Esophagus (tissue), 2 donors: ENCODE results near the gene SNCB. TPM values are rescaled to one million over a fixed set of nuclear protein-coding genes. Genes with fewer than 3 reads are reported as not detected.

Source experiments
- H3K27ac ChIP-seq, 2 donors: one replicate each; pipeline ENCODE4 v1.5.1; 2013; ENCODE audit warnings: low read depth in 2 of 2, mild to moderate bottlenecking in 2 of 2, inconsistent platforms in 1 of 2, low read length in 1 of 2, moderate library complexity in 1 of 2
- H3K27me3 ChIP-seq, 2 donors: one replicate each; pipeline ENCODE4 v1.6.1; 2013; ENCODE audit warnings: low read length in 2 of 2, control low read depth in 1 of 2, mild to moderate bottlenecking in 1 of 2; ENCODE audit not compliant: insufficient read depth in 2 of 2, control insufficient read depth in 1 of 2
- H3K36me3 ChIP-seq, 2 donors: one replicate each; pipeline ENCODE4 v1.6.1; 2013; ENCODE audit warnings: low read length in 1 of 2; ENCODE audit not compliant: control insufficient read depth in 2 of 2, insufficient read depth in 2 of 2
- H3K4me1 ChIP-seq, 2 donors: one replicate each; pipeline ENCODE4 v1.6.1; 2013; ENCODE audit warnings: low read length in 1 of 2; ENCODE audit not compliant: control insufficient read depth in 2 of 2, insufficient read depth in 2 of 2
- H3K4me3 ChIP-seq, 2 donors: one replicate each; pipeline ENCODE4 v1.5.1; 2013; ENCODE audit warnings: low read length in 2 of 2, mild to moderate bottlenecking in 2 of 2, low read depth in 1 of 2, moderate library complexity in 1 of 2
- H3K9me3 ChIP-seq, 2 donors: one replicate each; pipeline ENCODE4 v1.6.1; 2013; ENCODE audit warnings: mild to moderate bottlenecking in 2 of 2, low read depth in 1 of 2, low read length in 1 of 2, moderate library complexity in 1 of 2; ENCODE audit not compliant: control insufficient read depth in 2 of 2, insufficient read depth in 1 of 2
- WGBS, 2 donors: extraction: QIAGEN DNeasy Blood & Tissue Kit; methylation state at CpG; one replicate each; pipeline ENCODE4 v1.1.7; 2013; 5-methylcytosine and 5-hydroxymethylcytosine counted together
- polyA plus RNA-seq, 2 donors: library from polyadenylated mRNA; stranded (reverse); fragments of 200-250 nt; gene quantifications; one replicate each; pipeline ENCODE4 v1.2.3, GENCODE V29; 2013
- donor health status: healthy with polysubstance abuse.
- donor health status: Bipolar disorder and iron deficiency.

The SNCB gene
- polyA plus RNA-seq, 2 donors: not detected

- Histone ChIP-seq H3K27ac (no peak overlapping the region), H3K36me3 (no peaks in the 10 kb centered on the region), H3K4me3 (no peak overlapping the region), H3K4me1 (no peaks in the 10 kb centered on the region), H3K9me3 (peaks cover 12 to 16% of the 10 kb centered on the region in 2 donors), H3K27me3 (no peaks in the 10 kb centered on the region)
- 89 to 90% methylated on average over 7 of the region's 7 CpGs for WGBS, 2 donors
Observed at GRCh38 chr5:176587398-176587797, 42.9 kb downstream of the SNCB start.

- H3K4me1 ChIP-seq: no peaks in the 10 kb centered on the region
- no peaks in the 10 kb centered on the region for H3K36me3 ChIP-seq
- no peak overlapping the region for H3K27ac ChIP-seq
- 80% methylated on average over 4 of the region's 4 CpGs for WGBS, 2 donors
- peaks cover 12% of the 10 kb centered on the region in 2 donors for H3K9me3 ChIP-seq
- no peaks in the 10 kb centered on the region for H3K27me3 ChIP-seq
- no peak overlapping the region for H3K4me3 ChIP-seq
Observed at GRCh38 chr5:176583076-176583475, 47.3 kb downstream of the SNCB start.

- Histone ChIP-seq H3K27me3 (no peaks in the 10 kb centered on the region), H3K4me3 (no peak overlapping the region), H3K9me3 (peaks cover 12% of the 10 kb centered on the region in 2 donors), H3K4me1 (no peaks in the 10 kb centered on the region), H3K27ac (no peak overlapping the region), H3K36me3 (no peaks in the 10 kb centered on the region)
- 90 to 94% methylated on average over 12 of the region's 12 CpGs for WGBS, 2 donors
Observed at GRCh38 chr5:176581361-176581760, 49.0 kb downstream of the SNCB start.

DNA sequence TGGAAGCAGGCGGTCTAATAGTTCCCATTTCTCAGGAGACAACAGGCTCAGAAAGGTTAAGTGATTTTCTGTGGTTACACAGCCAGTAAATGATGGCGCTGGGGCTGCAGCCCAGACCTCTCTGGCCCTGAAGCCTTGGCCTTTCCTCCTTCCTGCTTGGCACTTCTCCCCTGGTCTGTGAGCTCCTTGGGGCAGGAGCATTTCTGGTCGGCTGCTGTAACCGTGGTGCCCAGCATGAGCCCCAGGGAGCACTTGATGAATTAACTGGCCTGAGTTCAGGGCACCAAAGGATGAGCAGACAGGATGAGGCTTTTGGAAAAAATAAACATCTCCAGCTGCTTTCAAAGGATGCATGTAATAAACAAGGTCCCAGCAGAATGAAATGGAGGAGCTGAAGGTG, 51.0 kb downstream of the SNCB start:
- Histone ChIP-seq H3K9me3 (peaks cover 3 to 5% of the 10 kb centered on the region in 2 donors), H3K36me3 (no peaks in the 10 kb centered on the region), H3K4me1 (no peaks in the 10 kb centered on the region), H3K27me3 (no peaks in the 10 kb centered on the region), H3K4me3 (no peak overlapping the region), H3K27ac (no peak overlapping the region)
- 59 to 61% methylated on average over 4 of the region's 4 CpGs for WGBS, 2 donors

GRCh38 chr5:176578391-176578808, 51.9 kb downstream of the SNCB start:
- Histone ChIP-seq H3K27ac (no peak overlapping the region), H3K4me3 (no peak overlapping the region), H3K9me3 (no peaks in the 10 kb centered on the region), H3K36me3 (no peaks in the 10 kb centered on the region), H3K4me1 (no peaks in the 10 kb centered on the region), H3K27me3 (no peaks in the 10 kb centered on the region)
- WGBS, 2 donors: 24 to 31% methylated on average over 15 of the region's 15 CpGs

- Histone ChIP-seq H3K27ac (no peak overlapping the region), H3K4me3 (no peak overlapping the region), H3K27me3 (no peaks in the 10 kb centered on the region), H3K9me3 (no peaks in the 10 kb centered on the region), H3K4me1 (no peaks in the 10 kb centered on the region), H3K36me3 (no peaks in the 10 kb centered on the region)
- 87 to 88% methylated on average over 36 of the region's 36 CpGs for WGBS, 2 donors
Observed at GRCh38 chr5:176577312-176578176, 52.8 kb downstream of the SNCB start.

- H3K4me3 ChIP-seq: no peak overlapping the region
- H3K27me3 ChIP-seq: no peaks in the 10 kb centered on the region
- H3K27ac ChIP-seq: no peak overlapping the region
- WGBS, 2 donors: 81 to 82% methylated on average over 36 to 37 of the region's 37 CpGs
- no peaks in the 10 kb centered on the region for H3K36me3 ChIP-seq
- H3K4me1 ChIP-seq: no peaks in the 10 kb centered on the region
- H3K9me3 ChIP-seq: no peaks in the 10 kb centered on the region
Observed at GRCh38 chr5:176575488-176576422, 54.6 kb downstream of the SNCB start.

GRCh38 chr5:176575066-176575465, 55.3 kb downstream of the SNCB start:
- Histone ChIP-seq H3K4me1 (no peaks in the 10 kb centered on the region), H3K9me3 (no peaks in the 10 kb centered on the region), H3K36me3 (no peaks in the 10 kb centered on the region), H3K27ac (no peak overlapping the region), H3K27me3 (no peaks in the 10 kb centered on the region), H3K4me3 (no peak overlapping the region)
- 84 to 85% methylated on average over 14 of the region's 14 CpGs for WGBS, 2 donors

GRCh38 chr5:176574297-176574591, 56.1 kb downstream of the SNCB start:
- Histone ChIP-seq H3K4me1 (no peaks in the 10 kb centered on the region), H3K27ac (no peak overlapping the region), H3K27me3 (no peaks in the 10 kb centered on the region), H3K36me3 (no peaks in the 10 kb centered on the region), H3K4me3 (no peak overlapping the region), H3K9me3 (no peaks in the 10 kb centered on the region)
- WGBS, 2 donors: 39 to 49% methylated on average over 10 of the region's 10 CpGs
